GM18868 (cell line): ENCODE data around the gene PNLIPRP1.

Experiments used
- ATAC-seq: cut with Tn5 transposase; IDR thresholded peaks from one replicate; pipeline ENCODE4 v1.9.1; 2021; ENCODE audit warnings: mild to moderate bottlenecking, moderate library complexity; ENCODE audit not compliant: unreplicated experiment

PNLIPRP1 gene

DNA sequence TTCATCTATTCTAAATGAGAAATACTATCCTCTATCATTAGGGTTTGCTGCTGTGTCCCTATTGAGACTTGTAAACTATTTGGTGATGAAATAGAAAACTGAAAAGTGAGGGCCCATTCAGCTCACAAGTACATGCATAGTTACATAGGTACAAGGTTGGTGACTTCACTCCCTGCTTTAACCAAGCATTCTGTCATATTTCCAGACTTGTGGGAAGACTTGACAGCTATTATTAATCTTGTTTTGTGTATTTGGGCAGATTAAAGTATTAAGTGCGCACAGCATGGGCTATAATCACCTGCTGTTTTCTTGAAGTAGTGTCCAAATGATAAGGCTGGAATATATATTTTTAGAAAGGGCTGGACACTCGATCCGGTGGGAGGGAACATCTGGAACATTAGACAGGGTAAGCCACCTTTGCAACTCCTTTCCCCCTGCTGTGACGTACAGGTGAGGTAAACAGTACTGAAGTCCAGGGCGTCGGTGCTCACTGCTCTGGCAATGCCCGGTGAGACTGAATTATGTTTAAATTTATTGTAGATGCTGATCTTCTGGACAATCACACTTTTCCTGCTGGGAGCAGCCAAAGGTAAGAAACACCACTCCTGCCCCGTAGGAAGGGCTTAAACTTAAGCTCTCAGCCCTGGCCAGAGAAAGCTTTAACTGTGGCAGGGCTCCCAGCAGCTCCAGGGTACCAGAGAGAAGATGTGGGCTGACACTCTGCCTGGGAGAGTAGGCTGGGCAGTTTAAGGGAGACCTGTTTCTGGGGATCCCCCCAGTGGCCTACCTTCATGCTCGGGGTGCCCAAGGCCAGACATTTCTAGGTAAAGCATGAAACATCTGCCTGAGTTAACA is at the start of gene PNLIPRP1:
TSS of gene PNLIPRP1 (plus strand) at position 370 of the 855 bp plus-strand sequence. CDS start at position 541, 171 bp downstream.
- ATAC-seq: no peak

DNA sequence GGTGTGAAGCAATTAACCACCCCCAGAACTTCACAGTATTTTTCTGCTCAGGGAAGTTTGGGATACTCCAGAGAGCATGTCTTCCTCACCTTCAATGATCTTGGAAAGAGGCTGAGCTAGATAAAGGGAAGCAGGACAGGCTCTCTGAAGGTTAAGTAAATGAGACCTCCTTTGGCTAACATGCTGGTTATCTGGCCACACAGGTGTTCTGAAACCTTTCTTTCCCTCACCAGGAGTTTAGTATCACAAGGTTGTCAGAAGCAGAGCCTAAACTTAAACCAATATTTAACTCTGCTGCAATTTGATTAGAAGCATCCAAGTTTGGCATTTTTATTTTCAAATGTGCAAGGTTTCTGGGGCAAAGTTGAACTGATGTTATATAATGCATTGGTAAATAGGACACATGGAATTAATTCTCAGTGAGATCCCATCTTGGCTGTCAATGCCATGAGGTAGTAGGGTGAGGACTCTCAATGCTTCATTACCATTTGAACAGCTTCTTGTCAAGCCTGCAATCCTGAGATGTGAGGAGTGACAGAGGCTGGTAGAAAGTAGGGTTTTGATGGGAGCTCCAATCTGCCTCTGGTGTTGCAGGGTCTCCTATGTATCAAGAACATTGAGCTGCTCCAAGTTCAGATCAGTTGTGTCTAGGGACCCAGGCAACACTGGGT is 48.6 kb upstream of the PNLIPRP1 start:
- ATAC-seq: no peak

- no peak for ATAC-seq
Observed at GRCh38 chr10:116545122-116545521, 45.6 kb upstream of the PNLIPRP1 start.

- ATAC-seq: no peak
Observed at GRCh38 chr10:116545756-116546155, 45.0 kb upstream of the PNLIPRP1 start, which contains the start of gene PNLIP. PNLIP (plus strand) TSS chr10:116545931; CDS start chr10:116546093, 162 bp downstream.

DNA sequence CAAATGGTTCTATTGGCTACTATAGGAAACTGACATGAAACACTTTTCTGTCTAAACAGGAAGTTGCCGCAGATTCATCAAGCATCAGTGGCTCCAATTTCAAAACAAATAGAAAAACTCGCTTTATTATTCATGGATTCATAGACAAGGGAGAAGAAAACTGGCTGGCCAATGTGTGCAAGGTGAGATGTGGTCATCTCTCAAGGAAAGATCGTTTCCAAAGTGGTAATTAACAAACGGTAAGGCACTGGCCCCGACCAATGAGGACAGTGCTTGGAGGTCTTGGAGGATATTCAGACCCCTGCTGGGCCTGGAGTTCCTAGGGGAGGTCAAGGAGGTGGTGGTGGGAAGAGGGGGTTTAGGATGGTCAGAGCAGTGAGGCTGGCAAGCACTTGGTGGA is 42.5 kb upstream of the PNLIPRP1 start:
- ATAC-seq: no peak

DNA sequence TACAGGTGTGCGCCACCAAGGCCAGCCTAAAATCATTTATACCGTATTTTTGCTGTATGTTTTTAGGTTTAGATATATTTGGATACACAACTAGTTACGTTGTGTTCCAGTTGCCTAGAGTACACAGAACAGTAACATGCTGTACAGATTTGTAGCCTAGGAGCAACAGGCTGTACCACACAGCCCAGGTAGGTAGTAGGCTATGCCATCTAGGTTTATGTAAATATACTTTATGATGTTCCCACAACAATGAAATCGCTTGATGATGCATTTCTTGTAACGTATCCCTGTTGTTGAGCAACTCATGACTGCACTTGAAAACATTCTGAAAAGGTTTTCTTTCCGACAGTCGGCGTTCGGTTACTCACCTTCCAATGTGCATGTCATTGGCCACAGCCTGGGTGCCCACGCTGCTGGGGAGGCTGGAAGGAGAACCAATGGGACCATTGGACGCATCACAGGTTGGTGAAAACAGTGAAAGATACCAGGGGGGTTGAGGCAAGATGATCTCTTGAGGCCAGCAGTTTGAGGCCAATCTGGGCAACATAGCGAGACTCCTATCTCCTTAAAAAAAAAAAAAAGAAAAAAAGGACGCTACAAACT is 37.3 kb upstream of the PNLIPRP1 start:
- ATAC-seq: no peak

DNA sequence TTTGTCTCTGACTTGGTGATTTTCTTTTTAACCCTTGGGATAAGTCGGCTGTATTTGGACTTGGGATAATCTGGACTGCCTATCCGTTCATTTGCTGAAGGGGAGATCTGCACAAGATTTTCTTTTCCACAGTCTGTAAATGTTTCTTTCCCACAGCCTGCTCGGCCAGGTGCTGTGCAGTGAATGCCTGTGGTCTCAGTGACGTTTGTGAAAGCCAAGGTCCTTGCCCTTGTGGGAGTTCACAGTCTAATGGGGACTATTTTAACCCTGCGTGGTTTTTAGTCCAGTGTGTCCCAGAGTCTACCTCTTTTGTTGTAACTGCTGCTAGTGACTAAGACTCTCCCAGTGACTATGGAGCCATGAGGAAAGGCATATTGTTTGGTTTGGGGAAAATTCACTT is 36.1 kb upstream of the PNLIPRP1 start:
- no peak for ATAC-seq

- no peak for ATAC-seq
Observed at GRCh38 chr10:116555880-116556279, 34.9 kb upstream of the PNLIPRP1 start.

- ATAC-seq: no peak
Observed at GRCh38 chr10:116557305-116557880, 33.4 kb upstream of the PNLIPRP1 start.

DNA sequence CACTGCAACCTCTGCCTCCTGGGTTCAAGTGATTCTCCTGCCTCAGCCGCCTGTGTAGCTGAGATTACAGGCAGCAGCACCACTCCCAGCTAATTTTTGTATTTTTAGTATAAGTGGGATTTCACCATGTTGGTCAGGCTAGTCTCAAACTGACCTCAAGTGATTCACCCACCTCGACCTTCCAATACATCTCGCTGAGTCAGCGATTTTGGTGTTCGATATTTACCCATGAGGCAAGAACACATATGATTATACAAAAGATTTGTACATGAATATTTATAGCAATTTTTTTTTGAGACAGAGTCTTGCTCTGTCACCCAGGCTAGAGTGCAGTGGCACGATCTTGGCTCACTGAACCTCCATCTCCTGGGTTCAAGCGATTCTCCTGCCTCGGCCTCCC is 25.2 kb upstream of the PNLIPRP1 start:
- ATAC-seq: no peak

DNA sequence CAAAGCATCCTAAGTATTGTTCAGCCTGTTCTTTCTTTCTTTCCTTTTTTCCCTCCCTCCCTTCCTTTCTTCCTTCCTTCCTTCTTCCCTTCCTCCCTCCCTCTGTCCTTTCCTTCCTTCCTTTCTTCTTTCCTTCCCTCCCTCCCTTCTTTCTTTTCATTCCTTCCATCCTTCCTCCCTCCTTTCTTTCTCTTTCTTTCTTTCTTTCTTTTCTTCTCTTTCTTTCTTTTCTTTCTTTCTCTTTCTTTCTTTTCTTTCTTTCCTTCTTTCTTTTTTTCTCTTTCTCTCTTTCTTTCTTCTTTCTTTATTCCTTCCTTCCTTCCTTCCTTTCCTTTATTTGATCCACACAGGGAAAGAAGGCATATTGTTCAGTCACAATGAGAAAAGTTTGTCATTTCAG is 23.8 kb upstream of the PNLIPRP1 start:
- no peak for ATAC-seq

DNA sequence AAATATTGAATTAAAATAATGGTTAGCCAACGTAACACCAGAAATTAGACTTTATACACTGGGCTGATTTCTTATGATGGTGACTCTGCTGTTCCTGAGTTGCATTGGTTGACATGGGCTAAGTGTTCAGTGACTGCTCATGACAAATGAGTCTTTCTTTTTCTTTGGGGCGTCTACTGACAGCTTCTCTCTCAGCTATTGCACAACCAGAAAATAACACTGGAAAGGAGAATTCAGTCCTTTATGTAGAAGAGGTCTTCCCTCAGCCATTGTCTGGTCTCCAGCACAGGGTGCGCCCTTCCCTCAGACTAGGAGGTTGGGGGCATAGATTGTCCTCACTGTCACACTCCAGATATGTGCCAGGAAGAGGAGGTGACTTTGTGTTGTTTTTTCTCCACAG is 23.4 kb upstream of the PNLIPRP1 start:
- no peak for ATAC-seq

GRCh38 chr10:116574797-116575196 is 16.0 kb upstream of the PNLIPRP1 start:
- no peak for ATAC-seq

GRCh38 chr10:116587878-116588591 is 2.7 kb upstream of the PNLIPRP1 start:
- ATAC-seq: no peak

DNA sequence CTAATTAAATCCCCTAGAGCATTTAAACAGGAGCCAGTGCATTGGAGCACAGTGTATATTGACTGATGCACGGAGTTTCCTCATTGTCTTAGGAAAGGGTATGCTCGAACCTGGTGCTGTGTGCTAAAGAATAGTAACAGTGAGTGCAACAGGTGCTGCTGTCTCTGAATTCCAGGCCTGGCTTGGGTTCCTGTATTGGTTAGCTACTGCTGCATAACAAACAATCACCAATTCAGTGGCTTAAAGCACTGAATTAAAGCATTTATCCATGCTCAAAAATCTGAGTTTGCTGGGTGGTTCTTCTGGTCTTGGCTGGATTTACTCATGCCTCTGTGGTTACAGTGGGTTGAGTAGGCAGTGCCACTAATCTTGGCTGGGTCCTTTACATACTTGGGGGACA is 1.8 kb upstream of the PNLIPRP1 start:
- ATAC-seq: no peak

DNA sequence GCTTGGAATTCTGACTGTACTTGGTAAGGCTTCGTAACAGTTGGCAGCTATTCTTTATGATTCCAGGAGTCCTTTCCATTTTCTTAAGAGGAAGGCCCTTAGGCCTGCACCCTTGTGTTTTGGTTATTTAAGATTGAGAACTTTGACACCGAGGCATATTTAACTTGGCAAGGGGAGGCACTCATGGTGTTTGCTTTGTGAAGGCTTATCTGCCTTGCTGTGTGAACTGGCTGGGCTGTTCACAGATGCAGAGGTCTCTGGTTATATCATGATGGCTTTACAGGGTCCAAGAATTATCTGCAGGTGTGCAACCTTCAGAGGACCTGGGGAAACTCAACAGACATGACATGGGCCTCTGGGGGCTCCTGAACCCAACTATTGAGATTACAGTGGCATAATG is 833 bp upstream of the PNLIPRP1 start:
- no peak for ATAC-seq

DNA sequence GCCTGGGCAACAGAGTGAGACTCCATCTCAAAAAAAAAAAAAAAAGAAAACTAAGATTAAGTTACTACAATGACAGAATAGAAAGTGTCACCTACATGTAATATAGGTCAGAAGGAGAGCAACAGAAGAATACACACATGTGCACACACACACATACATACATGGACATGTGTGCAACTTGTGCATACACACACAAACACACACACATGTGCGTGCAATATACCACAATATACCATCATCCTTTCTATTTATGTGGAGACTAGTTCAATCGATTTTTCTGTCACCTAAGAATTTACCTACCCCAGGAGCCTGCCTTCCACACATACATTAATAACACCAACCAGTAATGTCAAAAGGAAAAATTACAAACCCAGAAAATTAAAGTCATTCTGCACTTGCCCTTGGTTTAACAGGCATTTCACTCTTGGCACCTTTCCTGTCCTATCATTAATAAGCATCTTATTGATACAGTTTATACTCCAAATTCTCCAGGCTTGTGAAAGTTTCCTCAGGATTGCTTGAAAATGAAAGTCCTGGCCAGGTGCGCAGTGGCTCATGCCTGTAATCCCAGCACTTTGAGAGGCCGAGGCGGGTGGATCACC is 2.5 kb downstream of the PNLIPRP1 start:
- ATAC-seq: no peak

GRCh38 chr10:116594525-116595035 is 3.8 kb downstream of the PNLIPRP1 start:
- ATAC-seq: no peak

- no peak for ATAC-seq
Observed at GRCh38 chr10:116596062-116596461, 5.3 kb downstream of the PNLIPRP1 start.

DNA sequence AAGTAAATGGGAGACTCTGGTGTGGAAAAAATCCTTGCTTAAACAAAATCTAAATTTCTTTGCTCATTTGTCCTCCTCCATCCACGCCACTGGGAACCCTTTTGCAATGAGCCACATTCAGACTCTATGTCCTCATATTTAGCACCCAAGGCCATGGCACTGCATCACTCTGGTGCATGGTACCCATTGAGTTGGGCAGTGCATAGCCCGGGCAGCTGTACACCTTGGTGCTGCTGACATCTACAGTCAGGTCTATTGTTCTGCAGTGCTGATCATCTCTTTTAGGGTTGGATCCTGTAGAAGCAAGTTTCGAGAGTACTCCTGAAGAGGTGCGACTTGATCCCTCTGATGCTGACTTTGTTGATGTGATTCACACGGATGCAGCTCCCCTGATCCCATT is 6.8 kb downstream of the PNLIPRP1 start:
- ATAC-seq: no peak
